ENCODE data around the gene NFKB2.

Gene NFKB2

GRCh38 chr10:102416283-102416682, 20.8 kb downstream of the NFKB2 start:
- peaks cover 26% of the 10 kb centered on the region for H3K27me3 ChIP-seq (ENCODE audit: insufficient read depth, poor library complexity, severe bottlenecking)
- H3K27ac ChIP-seq (replicated peaks) = no peak overlapping the region
- TF ChIP-seq GABPA (IDR thresholded peaks at IDR 0.05; ENCODE audit: low read depth) = no peak
- no peak for TF ChIP-seq REST (IDR thresholded peaks at IDR 0.05; ENCODE audit: insufficient replicate concordance, low read depth)
- TF ChIP-seq, protein P1, sequence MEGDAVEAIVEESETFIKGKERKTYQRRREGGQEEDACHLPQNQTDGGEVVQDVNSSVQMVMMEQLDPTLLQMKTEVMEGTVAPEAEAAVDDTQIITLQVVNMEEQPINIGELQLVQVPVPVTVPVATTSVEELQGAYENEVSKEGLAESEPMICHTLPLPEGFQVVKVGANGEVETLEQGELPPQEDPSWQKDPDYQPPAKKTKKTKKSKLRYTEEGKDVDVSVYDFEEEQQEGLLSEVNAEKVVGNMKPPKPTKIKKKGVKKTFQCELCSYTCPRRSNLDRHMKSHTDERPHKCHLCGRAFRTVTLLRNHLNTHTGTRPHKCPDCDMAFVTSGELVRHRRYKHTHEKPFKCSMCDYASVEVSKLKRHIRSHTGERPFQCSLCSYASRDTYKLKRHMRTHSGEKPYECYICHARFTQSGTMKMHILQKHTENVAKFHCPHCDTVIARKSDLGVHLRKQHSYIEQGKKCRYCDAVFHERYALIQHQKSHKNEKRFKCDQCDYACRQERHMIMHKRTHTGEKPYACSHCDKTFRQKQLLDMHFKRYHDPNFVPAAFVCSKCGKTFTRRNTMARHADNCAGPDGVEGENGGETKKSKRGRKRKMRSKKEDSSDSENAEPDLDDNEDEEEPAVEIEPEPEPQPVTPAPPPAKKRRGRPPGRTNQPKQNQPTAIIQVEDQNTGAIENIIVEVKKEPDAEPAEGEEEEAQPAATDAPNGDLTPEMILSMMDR (IDR thresholded peaks at IDR 0.05; ENCODE audit: insufficient read depth, low read length) = no peak
- TF ChIP-seq POLR2AphosphoS5 (IDR thresholded peaks at IDR 0.05; ENCODE audit: low read depth) = no peak
- TF ChIP-seq SPI1 (IDR thresholded peaks at IDR 0.05; ENCODE audit: borderline replicate concordance, low read depth) = no peak
- no peak overlapping the region for H3K4me3 ChIP-seq (replicated peaks; ENCODE audit: insufficient read depth, low read length)
- no peak for DNase-seq (ENCODE audit: low read depth in 1 of 2, low spot score in 1 of 2)

DNA sequence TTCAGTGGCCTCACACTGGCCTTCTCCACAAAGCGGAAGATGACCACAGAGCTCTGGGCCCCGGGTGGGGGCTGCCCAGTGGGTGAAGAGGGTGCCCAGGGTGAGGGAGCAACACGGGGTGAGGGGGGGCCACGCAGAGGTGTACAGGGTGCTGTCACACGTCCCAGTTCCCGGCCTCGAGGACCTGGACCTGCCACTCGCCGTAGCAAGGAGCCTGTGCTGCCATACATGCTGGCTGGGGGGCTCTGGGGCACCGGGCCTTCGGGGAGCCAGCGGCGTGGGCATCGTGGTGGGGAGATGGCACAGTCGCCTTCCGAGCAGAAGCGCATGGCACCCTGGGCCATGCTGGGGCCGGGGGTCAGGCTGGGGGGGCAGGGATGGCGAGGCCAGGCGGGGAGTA, 21.2 kb downstream of the NFKB2 start:
- Histone ChIP-seq H3K27ac (replicated peaks) (no peak overlapping the region), H3K27me3 (ENCODE audit: insufficient read depth, poor library complexity, severe bottlenecking) (peaks cover 22% of the 10 kb centered on the region), H3K4me3 (replicated peaks; ENCODE audit: insufficient read depth, low read length) (no peak overlapping the region)
- TF ChIP-seq, protein P1 (IDR thresholded peaks at IDR 0.05; ENCODE audit: insufficient read depth, low read length) = no peak
- TF ChIP-seq SPI1 (IDR thresholded peaks at IDR 0.05; ENCODE audit: borderline replicate concordance, low read depth) (no peak), POLR2AphosphoS5 (IDR thresholded peaks at IDR 0.05; ENCODE audit: low read depth) (no peak), GABPA (IDR thresholded peaks at IDR 0.05; ENCODE audit: low read depth) (no peak), REST (IDR thresholded peaks at IDR 0.05; ENCODE audit: insufficient replicate concordance, low read depth) (no peak)
- DNase-seq (ENCODE audit: low read depth in 1 of 2, low spot score in 1 of 2) = no peak

DNA sequence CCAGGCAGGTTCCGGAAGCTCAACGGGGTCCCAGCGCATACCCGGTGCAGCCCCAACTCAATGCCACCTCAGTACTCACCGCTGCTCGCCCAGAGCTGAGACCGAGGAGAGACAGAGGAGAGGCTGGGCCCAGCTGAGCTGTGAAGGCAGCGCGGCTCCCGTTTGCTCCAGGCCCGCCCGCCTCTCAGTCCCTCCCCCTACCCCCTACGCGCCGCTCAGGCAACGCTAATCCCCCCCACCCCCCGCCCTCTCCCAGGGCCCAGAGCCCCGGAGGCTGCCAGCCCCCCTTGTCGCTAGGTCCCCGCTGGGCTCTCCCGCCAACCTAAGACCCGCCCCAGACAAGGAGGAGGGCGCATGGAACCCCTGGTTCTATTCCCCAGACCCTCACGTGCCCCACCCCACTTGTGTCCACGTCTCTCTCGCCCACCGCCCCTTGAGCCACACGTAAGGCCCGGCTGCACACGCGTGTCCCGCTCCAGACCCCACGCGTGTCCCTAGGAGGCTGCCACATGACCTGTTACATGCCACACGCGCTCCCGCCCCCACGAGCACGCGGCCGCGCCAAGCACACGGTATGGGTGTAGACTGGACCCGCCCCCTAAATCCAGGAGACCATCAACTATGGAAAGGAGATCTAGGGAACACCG, 23.2 kb downstream of the NFKB2 start, which contains the start of gene PSD:
PSD (minus strand) TSS at position 164 of the 647 bp plus-strand sequence. CDS start 1,747 bp downstream, outside the sequence.
- DNase-seq (ENCODE audit: low read depth in 1 of 2, low spot score in 1 of 2) = no peak

More for the DNA sequence above, 23.2 kb downstream of the NFKB2 start, which contains the start of gene PSD:
- Histone ChIP-seq H3K27me3 (ENCODE audit: insufficient read depth, poor library complexity, severe bottlenecking) (peaks cover 8% of the 10 kb centered on the region), H3K4me3 (replicated peaks; ENCODE audit: insufficient read depth, low read length) (peak within 1 kb of the TSS; percentile 99), H3K27ac (replicated peaks) (no peak within 1 kb of the TSS)
- TF ChIP-seq POLR2AphosphoS5 (IDR thresholded peaks at IDR 0.05; ENCODE audit: low read depth) (no peak), REST (IDR thresholded peaks at IDR 0.05; ENCODE audit: insufficient replicate concordance, low read depth) (no peak), GABPA (IDR thresholded peaks at IDR 0.05; ENCODE audit: low read depth) (no peak), SPI1 (IDR thresholded peaks at IDR 0.05; ENCODE audit: borderline replicate concordance, low read depth) (no peak)
- TF ChIP-seq, protein P1 (IDR thresholded peaks at IDR 0.05; ENCODE audit: insufficient read depth, low read length) = no peak

Data from HL-60 (cell line).